Fibroblast of the conjunctiva (primary cell): ENCODE results near the gene OR2L8.
"Not testable (repeated sequence)": the region's sequence is repeated elsewhere in the genome, so short reads cannot be mapped to it uniquely, and the experiment has no call there.

Experiments used
- DNase-seq: peaks from one replicate; pipeline ENCODE4 v3.0.0-alpha.2; 2010; ENCODE audit warnings: low read depth

Gene OR2L8

GRCh38 chr1:247948558-247948957 is at the start of gene OR2L8:
Gene OR2L8 (plus strand): TSS chr1:247948858. CDS start chr1:247948858, 0 bp downstream.
- DNase-seq = no peak

- no peak for DNase-seq
Measured at GRCh38 chr1:247904122-247904521, 44.5 kb upstream of the OR2L8 start.

- no peak for DNase-seq
Measured at GRCh38 chr1:247905181-247905580, 43.5 kb upstream of the OR2L8 start.

GRCh38 chr1:247905910-247906503 is 42.7 kb upstream of the OR2L8 start:
- no peak for DNase-seq

GRCh38 chr1:247906504-247907047 is 42.1 kb upstream of the OR2L8 start:
- DNase-seq = no peak

- no peak for DNase-seq
Measured at GRCh38 chr1:247908766-247909165, 39.9 kb upstream of the OR2L8 start.

GRCh38 chr1:247913786-247914185 is 34.9 kb upstream of the OR2L8 start:
- no peak for DNase-seq

GRCh38 chr1:247914941-247915662 is 33.6 kb upstream of the OR2L8 start:
- no peak for DNase-seq

GRCh38 chr1:247919952-247920351 is 28.7 kb upstream of the OR2L8 start, which contains the start of gene OR2T8:
Gene OR2T8 (plus strand): TSS chr1:247920252. CDS start chr1:247921018, 766 bp downstream.
- DNase-seq = no peak

GRCh38 chr1:247923941-247924340 is 24.7 kb upstream of the OR2L8 start:
- DNase-seq = no peak

- no peak for DNase-seq
Measured at GRCh38 chr1:247924868-247925267, 23.8 kb upstream of the OR2L8 start, which contains the start of gene OR2AJ1. Gene OR2AJ1 (plus strand): TSS chr1:247924889. CDS start chr1:247933769, 8,880 bp downstream.

GRCh38 chr1:247933989-247934388 is 14.7 kb upstream of the OR2L8 start:
- no peak for DNase-seq

GRCh38 chr1:247935781-247936180 is 12.9 kb upstream of the OR2L8 start:
- DNase-seq = no peak

- DNase-seq = no peak
Measured at GRCh38 chr1:247936415-247936814, 12.2 kb upstream of the OR2L8 start.

GRCh38 chr1:247936965-247937734 is 11.5 kb upstream of the OR2L8 start:
- DNase-seq = not testable (repeated sequence)

GRCh38 chr1:247942624-247943023 is 6.0 kb upstream of the OR2L8 start:
- DNase-seq = no peak

GRCh38 chr1:247953408-247953807 is 4.8 kb downstream of the OR2L8 start:
- DNase-seq = no peak

- no peak for DNase-seq
Measured at GRCh38 chr1:247961791-247962190, 13.1 kb downstream of the OR2L8 start.

- DNase-seq = no peak
Measured at GRCh38 chr1:247962911-247963588, 14.4 kb downstream of the OR2L8 start.

- DNase-seq = no peak
Measured at GRCh38 chr1:247964933-247965332, 16.3 kb downstream of the OR2L8 start, which contains the start of gene OR2AK2. Gene OR2AK2 (plus strand): TSS chr1:247965233. CDS start chr1:247965377, 144 bp downstream.

GRCh38 chr1:247966532-247967204 is 18.0 kb downstream of the OR2L8 start:
- no peak for DNase-seq
